ENCODE measurements around the gene DPEP2.

The DPEP2 gene

GRCh38 chr16:67966549-67967182 lies 32.6 kb downstream of the DPEP2 start:
- 79% methylated on average over 3 of the region's 3 CpGs for WGBS
- Histone ChIP-seq H2BK120ac (ENCODE audit: low read depth, low read length) (no peak overlapping the region), H3K23ac (ENCODE audit: low read length in 2 of 2) (peak overlapping the region in 1 of 2 experiments; percentile 95), H2AK5ac (ENCODE audit: low read length, severe bottlenecking) (peak overlapping the region; percentile 80), H3K4me1 (ENCODE audit: control insufficient read depth, insufficient read depth, low read depth, low read length) (peaks cover 40% of the 10 kb centered on the region), H3K4ac (ENCODE audit: low read depth in 1 of 2, low read length in 2 of 2) (peak overlapping the region; percentile 58 to 75), H3K4me3 (ENCODE audit: insufficient read depth in 1 of 2, low read depth in 1 of 2, low read length in 2 of 2) (peak overlapping the region; percentile 85 to 90), H3K27ac (ENCODE audit: low read length, poor library complexity, severe bottlenecking) (peak overlapping the region; percentile 62), H3K79me1 (replicated peaks; ENCODE audit: low read length, poor library complexity, severe bottlenecking) (peaks cover 25% of the 10 kb centered on the region), H3K9ac (ENCODE audit: low read length) (peak overlapping the region; percentile 92), H3K4me2 (ENCODE audit: low read length, poor library complexity, severe bottlenecking) (peak overlapping the region; percentile 16), H3K9me3 (ENCODE audit: control insufficient read depth, low read length) (no peaks in the 10 kb centered on the region), H3K18ac (ENCODE audit: low read depth in 1 of 2, low read length in 2 of 2) (peak overlapping the region; percentile 33 to 98), H2BK12ac (ENCODE audit: low read length in 2 of 2) (peak overlapping the region; percentile 63 to 75), H2AFZ (ENCODE audit: low read depth, low read length) (no peak overlapping the region), H4K8ac (ENCODE audit: low read length) (peak overlapping the region; percentile 46), H3K14ac (ENCODE audit: low read length in 2 of 2) (peak overlapping the region in 1 of 2 experiments; percentile 99), H2BK15ac (ENCODE audit: low read depth, poor library complexity, severe bottlenecking) (peak overlapping the region; percentile 52), H4K91ac (ENCODE audit: low read length) (peak overlapping the region; percentile 85), H2BK5ac (ENCODE audit: low read depth, low read length, poor library complexity, severe bottlenecking) (peak overlapping the region; percentile 81), H3K36me3 (ENCODE audit: control insufficient read depth in 1 of 2, insufficient read depth in 2 of 2, low read depth in 1 of 2, low read length in 2 of 2) (peaks cover 32 to 39% of the 10 kb centered on the region in 2 experiments), H3K27me3 (ENCODE audit: control insufficient read depth in 1 of 2, insufficient read depth in 1 of 2, low read length in 2 of 2) (no peaks in the 10 kb centered on the region)
- peak; percentile 35 for DNase-seq

- H4K91ac ChIP-seq (ENCODE audit: low read length), result peak overlapping the region; percentile 85
- peaks cover 45% of the 10 kb centered on the region for H3K4me1 ChIP-seq (ENCODE audit: control insufficient read depth, insufficient read depth, low read depth, low read length)
- H3K27ac ChIP-seq (ENCODE audit: low read length, poor library complexity, severe bottlenecking), result peak overlapping the region; percentile 62
- peak overlapping the region; percentile 25 for H3K4me2 ChIP-seq (ENCODE audit: low read length, poor library complexity, severe bottlenecking)
- peaks cover 39 to 45% of the 10 kb centered on the region in 2 experiments for H3K36me3 ChIP-seq (ENCODE audit: control insufficient read depth in 1 of 2, insufficient read depth in 2 of 2, low read depth in 1 of 2, low read length in 2 of 2)
- H2BK15ac ChIP-seq (ENCODE audit: low read depth, poor library complexity, severe bottlenecking), result peak overlapping the region; percentile 52
- H3K27me3 ChIP-seq (ENCODE audit: control insufficient read depth in 1 of 2, insufficient read depth in 1 of 2, low read length in 2 of 2), result no peaks in the 10 kb centered on the region
- WGBS, result 87% methylated on average over 10 of the region's 11 CpGs
- DNase-seq, result peak; percentile 9
- peak overlapping the region; percentile 58 to 75 for H3K4ac ChIP-seq (ENCODE audit: low read depth in 1 of 2, low read length in 2 of 2)
- H3K14ac ChIP-seq (ENCODE audit: low read length in 2 of 2), result peak overlapping the region in 1 of 2 experiments; percentile 97
- peak overlapping the region in 1 of 2 experiments; percentile 85 for H3K4me3 ChIP-seq (ENCODE audit: insufficient read depth in 1 of 2, low read depth in 1 of 2, low read length in 2 of 2)
- H3K18ac ChIP-seq (ENCODE audit: low read depth in 1 of 2, low read length in 2 of 2), result peak overlapping the region; percentile 33 to 98
- H3K23ac ChIP-seq (ENCODE audit: low read length in 2 of 2), result peak overlapping the region in 1 of 2 experiments; percentile 95
- H2BK120ac ChIP-seq (ENCODE audit: low read depth, low read length), result peak overlapping the region; percentile 11
- peak overlapping the region; percentile 80 for H2AK5ac ChIP-seq (ENCODE audit: low read length, severe bottlenecking)
- H3K79me1 ChIP-seq (replicated peaks; ENCODE audit: low read length, poor library complexity, severe bottlenecking), result peaks cover 31% of the 10 kb centered on the region
- H2BK12ac ChIP-seq (ENCODE audit: low read length in 2 of 2), result peak overlapping the region; percentile 63 to 75
- no peaks in the 10 kb centered on the region for H3K9me3 ChIP-seq (ENCODE audit: control insufficient read depth, low read length)
- H4K8ac ChIP-seq (ENCODE audit: low read length), result peak overlapping the region; percentile 56
- H2BK5ac ChIP-seq (ENCODE audit: low read depth, low read length, poor library complexity, severe bottlenecking), result peak overlapping the region; percentile 81
- H2AFZ ChIP-seq (ENCODE audit: low read depth, low read length), result no peak overlapping the region
- peak overlapping the region; percentile 92 for H3K9ac ChIP-seq (ENCODE audit: low read length)
These were observed 33.4 kb downstream of the DPEP2 start for GRCh38 chr16:67965668-67966548.

- Histone ChIP-seq H3K18ac (ENCODE audit: low read depth in 1 of 2, low read length in 2 of 2) (no peak overlapping the region), H2AK5ac (ENCODE audit: low read length, severe bottlenecking) (no peak overlapping the region), H3K4me2 (ENCODE audit: low read length, poor library complexity, severe bottlenecking) (no peak overlapping the region), H3K36me3 (ENCODE audit: control insufficient read depth in 1 of 2, insufficient read depth in 2 of 2, low read depth in 1 of 2, low read length in 2 of 2) (peaks cover 52 to 58% of the 10 kb centered on the region in 2 experiments), H2BK5ac (ENCODE audit: low read depth, low read length, poor library complexity, severe bottlenecking) (no peak overlapping the region), H3K9ac (ENCODE audit: low read length) (no peak overlapping the region), H3K14ac (ENCODE audit: low read length in 2 of 2) (no peak overlapping the region), H2BK15ac (ENCODE audit: low read depth, poor library complexity, severe bottlenecking) (no peak overlapping the region), H3K4me3 (ENCODE audit: insufficient read depth in 1 of 2, low read depth in 1 of 2, low read length in 2 of 2) (no peak overlapping the region), H2AFZ (ENCODE audit: low read depth, low read length) (no peak overlapping the region), H3K27me3 (ENCODE audit: control insufficient read depth in 1 of 2, insufficient read depth in 1 of 2, low read length in 2 of 2) (no peaks in the 10 kb centered on the region), H4K91ac (ENCODE audit: low read length) (peak overlapping the region; percentile 4), H3K27ac (ENCODE audit: low read length, poor library complexity, severe bottlenecking) (no peak overlapping the region), H2BK120ac (ENCODE audit: low read depth, low read length) (no peak overlapping the region), H3K4me1 (ENCODE audit: control insufficient read depth, insufficient read depth, low read depth, low read length) (peaks cover 55% of the 10 kb centered on the region), H3K4ac (ENCODE audit: low read depth in 1 of 2, low read length in 2 of 2) (peak overlapping the region in 1 of 2 experiments; percentile 30), H4K8ac (ENCODE audit: low read length) (peak overlapping the region; percentile 35), H3K79me1 (replicated peaks; ENCODE audit: low read length, poor library complexity, severe bottlenecking) (peaks cover 43% of the 10 kb centered on the region), H3K23ac (ENCODE audit: low read length in 2 of 2) (peak overlapping the region in 1 of 2 experiments; percentile 94), H2BK12ac (ENCODE audit: low read length in 2 of 2) (no peak overlapping the region), H3K9me3 (ENCODE audit: control insufficient read depth, low read length) (no peaks in the 10 kb centered on the region)
- 96% methylated on average over 6 of the region's 6 CpGs for WGBS
- no peak for DNase-seq
These were observed 34.7 kb downstream of the DPEP2 start for GRCh38 chr16:67964477-67965131.
